ENCODE data around the gene LRRC56. TPM values are rescaled to one million over a fixed set of nuclear protein-coding genes. Genes with fewer than 3 reads are reported as not detected.
A peak's percentile ranks its signal among the peaks of the same experiment; 100 is the strongest.

Gene LRRC56
- total and polyA plus RNA-seq, 2 of the 13 experiments (the other 11 are each of a cell fraction or from before 2014, with no cell fraction given), result 0.11 to 0.29 TPM

- no peak for TF ChIP-seq SALL2 (CRISPR knock-in tag; IDR thresholded peaks at IDR 0.05)
- peak; percentile 76 for TF ChIP-seq IKZF4 (CRISPR knock-in tag; IDR thresholded peaks at IDR 0.05; ENCODE audit: borderline replicate concordance, low read depth, not compliant biosample characterization)
- peak; percentile 70; the same call in 1 of the 2 replicates for TF ChIP-seq MXD1 (CRISPR knock-in tag; IDR thresholded peaks at IDR 0.05)
- no peak; the same call in 1 of the 2 replicates for TF ChIP-seq GATAD1 (CRISPR knock-in tag; IDR thresholded peaks at IDR 0.05)
- TF ChIP-seq ZBTB42 (CRISPR knock-in tag; IDR thresholded peaks at IDR 0.05), result no peak; the same call in 1 of the 2 replicates
- TF ChIP-seq GMEB2 (CRISPR knock-in tag; IDR thresholded peaks at IDR 0.05; ENCODE audit: low read depth), result no peak
- TF ChIP-seq MXD4 (CRISPR knock-in tag; IDR thresholded peaks at IDR 0.05), result no peak
- no peak for TF ChIP-seq ZNF563 (CRISPR knock-in tag; IDR thresholded peaks at IDR 0.05)
- peak; percentile 40 for TF ChIP-seq MYC (CRISPR knock-in tag; IDR thresholded peaks at IDR 0.05; ENCODE audit: borderline replicate concordance)
- no peak for TF ChIP-seq GTF2F1 (IDR thresholded peaks at IDR 0.05; ENCODE audit: low read length)
- TF ChIP-seq YY1 (IDR thresholded peaks at IDR 0.05; ENCODE audit: insufficient read depth, insufficient replicate concordance, low read depth, low read length), result no peak
- TF ChIP-seq ZBTB7B (CRISPR knock-in tag; IDR thresholded peaks at IDR 0.05), result 0 out of 2 replicates have a peak, but pooled peaks have one; percentile 42
- TF ChIP-seq ZNF572 (CRISPR knock-in tag; IDR thresholded peaks at IDR 0.05), result 0 out of 2 replicates have a peak, but pooled peaks have one; percentile 58
- TF ChIP-seq ZNF687 (CRISPR knock-in tag; IDR thresholded peaks at IDR 0.05), result peak; percentile 55
- no peak for TF ChIP-seq U2AF1 (optimal IDR thresholded peaks at IDR 0.05; ENCODE audit: low read depth, low read length)
- no peak for TF ChIP-seq ZNF878 (CRISPR knock-in tag; IDR thresholded peaks at IDR 0.05)
- no peak for TF ChIP-seq MED8 (CRISPR knock-in tag; IDR thresholded peaks at IDR 0.05; ENCODE audit: insufficient replicate concordance)
- TF ChIP-seq PHF20 (CRISPR knock-in tag; IDR thresholded peaks at IDR 0.05), result no peak
- no peak for TF ChIP-seq HNF1A (IDR thresholded peaks at IDR 0.05; ENCODE audit: low read depth)
- no peak for TF ChIP-seq HNF1A (CRISPR knock-in tag; IDR thresholded peaks at IDR 0.05; ENCODE audit: borderline replicate concordance)
Observed at GRCh38 chr11:567629-568292, 30.4 kb downstream of the LRRC56 start (continued).
